Brain microvascular endothelial cell (primary cell): ENCODE measurements around the gene LAMTOR1.
A peak's percentile ranks its signal among the peaks of the same experiment; 100 is the strongest.

ENCODE experiments used
- DNase-seq: peaks from one replicate; pipeline ENCODE4 v3.0.0-alpha.2; 2020
- H3K27ac ChIP-seq: fragments of 250-450 bp; sonication (Bioruptor Pico); 2 replicates; pipeline ENCODE4 v1.5.1; 2020; ENCODE audit warnings: mild to moderate bottlenecking, moderate library complexity
- H3K27me3 ChIP-seq: fragments of 250-450 bp; sonication (Bioruptor Pico); replicated peaks from 2 replicates; pipeline ENCODE4 v1.5.1; 2020; ENCODE audit warnings: mild to moderate bottlenecking
- H3K36me3 ChIP-seq: fragments of 250-450 bp; sonication (Bioruptor Pico); replicated peaks from 2 replicates; pipeline ENCODE4 v1.5.1; 2020; ENCODE audit warnings: mild to moderate bottlenecking
- H3K4me3 ChIP-seq: 2 replicates; pipeline ENCODE4 v1.5.1; 2011; ENCODE audit warnings: low read depth, mild to moderate bottlenecking, control low read depth, low read length, moderate library complexity
- in situ Hi-C: cut with HindIII; loops from 2 replicates; pipeline ENCODE4 v1.10.0; 2017; ENCODE audit warnings: low sequenced_read_pairs, low pct_ligation_motif_present
- TF ChIP-seq, protein P1 (sequence below): IDR thresholded peaks from 2 replicates; pipeline ENCODE4 v1.5.1; 2011; ENCODE audit warnings: low read depth, mild to moderate bottlenecking, moderate library complexity, low read length, control low read depth, inconsistent platforms; ENCODE audit errors: missing control alignments

Gene LAMTOR1

DNA sequence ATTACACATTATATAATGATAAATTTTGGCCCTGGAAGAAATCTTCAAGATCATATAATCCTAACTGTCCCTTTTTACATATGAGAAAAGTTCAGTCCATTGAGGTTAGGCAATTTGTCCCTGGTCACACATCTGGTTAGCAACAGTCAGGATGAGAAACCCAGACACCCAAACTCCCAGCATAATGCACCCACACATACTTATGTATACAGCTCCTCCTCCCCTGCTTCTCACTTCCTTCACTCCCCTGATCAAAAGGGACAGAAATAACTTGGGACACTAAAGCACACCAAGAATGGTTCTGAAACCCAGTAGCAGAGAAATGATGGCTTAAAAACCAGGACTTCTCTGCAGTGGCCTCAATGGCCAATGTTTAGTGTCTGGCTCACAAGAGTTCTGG is 33.9 kb downstream of the LAMTOR1 start:
- Histone ChIP-seq H3K27ac (peak overlapping the region; percentile 53), H3K4me3 (no peak overlapping the region), H3K36me3 (no peaks in the 10 kb centered on the region), H3K27me3 (no peaks in the 10 kb centered on the region)
- DNase-seq, result no peak
- in situ Hi-C loops, result no loop called here
- TF ChIP-seq, protein P1, sequence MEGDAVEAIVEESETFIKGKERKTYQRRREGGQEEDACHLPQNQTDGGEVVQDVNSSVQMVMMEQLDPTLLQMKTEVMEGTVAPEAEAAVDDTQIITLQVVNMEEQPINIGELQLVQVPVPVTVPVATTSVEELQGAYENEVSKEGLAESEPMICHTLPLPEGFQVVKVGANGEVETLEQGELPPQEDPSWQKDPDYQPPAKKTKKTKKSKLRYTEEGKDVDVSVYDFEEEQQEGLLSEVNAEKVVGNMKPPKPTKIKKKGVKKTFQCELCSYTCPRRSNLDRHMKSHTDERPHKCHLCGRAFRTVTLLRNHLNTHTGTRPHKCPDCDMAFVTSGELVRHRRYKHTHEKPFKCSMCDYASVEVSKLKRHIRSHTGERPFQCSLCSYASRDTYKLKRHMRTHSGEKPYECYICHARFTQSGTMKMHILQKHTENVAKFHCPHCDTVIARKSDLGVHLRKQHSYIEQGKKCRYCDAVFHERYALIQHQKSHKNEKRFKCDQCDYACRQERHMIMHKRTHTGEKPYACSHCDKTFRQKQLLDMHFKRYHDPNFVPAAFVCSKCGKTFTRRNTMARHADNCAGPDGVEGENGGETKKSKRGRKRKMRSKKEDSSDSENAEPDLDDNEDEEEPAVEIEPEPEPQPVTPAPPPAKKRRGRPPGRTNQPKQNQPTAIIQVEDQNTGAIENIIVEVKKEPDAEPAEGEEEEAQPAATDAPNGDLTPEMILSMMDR, result no peak

DNA sequence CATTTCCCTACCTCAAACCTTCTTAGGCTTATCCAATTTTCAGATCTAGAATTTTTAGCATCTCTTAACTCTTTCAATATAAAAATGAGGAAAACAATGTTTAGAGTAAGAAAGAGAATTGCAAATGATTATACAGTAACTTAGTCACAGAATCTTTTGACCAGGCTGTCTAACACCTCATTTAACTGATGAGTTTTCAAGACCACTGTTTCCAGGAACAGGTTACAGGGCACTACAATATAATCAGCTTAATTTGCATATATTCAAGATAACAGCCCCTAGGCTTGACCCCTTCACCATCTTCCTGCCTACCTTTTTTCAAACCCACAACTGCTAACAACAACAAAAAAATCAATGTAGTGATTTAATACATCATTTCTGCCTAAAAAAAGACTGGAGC is 35.4 kb downstream of the LAMTOR1 start:
- in situ Hi-C loops, result no loop called here
- H3K4me3 ChIP-seq, result no peak overlapping the region
- H3K27me3 ChIP-seq, result no peaks in the 10 kb centered on the region
- TF ChIP-seq, protein P1, result no peak
- H3K27ac ChIP-seq, result no peak overlapping the region
- no peak for DNase-seq
- no peaks in the 10 kb centered on the region for H3K36me3 ChIP-seq

DNA sequence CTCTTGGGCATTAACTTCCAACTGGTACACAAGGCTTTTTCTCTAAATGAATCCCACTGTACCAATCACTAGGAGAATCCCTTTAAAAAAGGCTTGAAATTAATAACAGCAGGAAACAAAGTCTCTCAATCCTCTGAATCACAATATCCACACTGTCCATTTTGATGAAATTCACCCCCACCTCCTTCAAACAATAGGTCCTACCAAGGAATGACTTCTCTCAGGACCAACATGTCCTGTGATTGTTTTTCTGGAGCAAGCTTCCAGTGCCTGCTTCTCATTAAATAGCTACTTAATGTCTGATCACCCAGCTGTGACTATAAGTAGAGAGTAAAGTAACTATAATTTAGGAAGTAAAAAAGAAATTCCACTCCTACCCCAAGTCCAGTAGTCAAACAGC is 35.8 kb downstream of the LAMTOR1 start:
- Histone ChIP-seq H3K27me3 (no peaks in the 10 kb centered on the region), H3K27ac (no peak overlapping the region), H3K4me3 (no peak overlapping the region), H3K36me3 (no peaks in the 10 kb centered on the region)
- no peak for DNase-seq
- in situ Hi-C loops, result no loop called here
- TF ChIP-seq, protein P1, result no peak

DNA sequence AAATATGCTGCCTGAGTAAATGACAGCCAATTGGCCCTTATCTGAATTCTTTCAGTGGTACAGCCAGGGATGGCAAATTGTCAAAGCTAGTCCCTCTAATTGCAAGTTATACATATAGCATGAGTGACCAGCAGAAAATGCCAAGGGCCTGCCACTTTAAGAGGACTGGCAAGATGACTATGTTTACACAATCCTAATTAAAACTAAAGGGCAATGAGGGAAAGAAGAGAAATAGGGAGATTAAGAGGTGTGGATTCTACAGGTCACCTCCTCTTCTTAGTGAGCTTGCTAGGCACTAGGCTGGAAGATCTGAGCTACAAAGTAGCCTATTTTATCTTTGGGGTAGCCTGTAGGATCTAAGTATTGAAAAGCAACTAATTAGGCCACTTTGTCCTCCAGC is 36.2 kb downstream of the LAMTOR1 start:
- H3K27me3 ChIP-seq, result no peaks in the 10 kb centered on the region
- no peak for DNase-seq
- no peaks in the 10 kb centered on the region for H3K36me3 ChIP-seq
- TF ChIP-seq, protein P1, result no peak
- H3K27ac ChIP-seq, result no peak overlapping the region
- H3K4me3 ChIP-seq, result no peak overlapping the region
- in situ Hi-C loops, result no loop called here

DNA sequence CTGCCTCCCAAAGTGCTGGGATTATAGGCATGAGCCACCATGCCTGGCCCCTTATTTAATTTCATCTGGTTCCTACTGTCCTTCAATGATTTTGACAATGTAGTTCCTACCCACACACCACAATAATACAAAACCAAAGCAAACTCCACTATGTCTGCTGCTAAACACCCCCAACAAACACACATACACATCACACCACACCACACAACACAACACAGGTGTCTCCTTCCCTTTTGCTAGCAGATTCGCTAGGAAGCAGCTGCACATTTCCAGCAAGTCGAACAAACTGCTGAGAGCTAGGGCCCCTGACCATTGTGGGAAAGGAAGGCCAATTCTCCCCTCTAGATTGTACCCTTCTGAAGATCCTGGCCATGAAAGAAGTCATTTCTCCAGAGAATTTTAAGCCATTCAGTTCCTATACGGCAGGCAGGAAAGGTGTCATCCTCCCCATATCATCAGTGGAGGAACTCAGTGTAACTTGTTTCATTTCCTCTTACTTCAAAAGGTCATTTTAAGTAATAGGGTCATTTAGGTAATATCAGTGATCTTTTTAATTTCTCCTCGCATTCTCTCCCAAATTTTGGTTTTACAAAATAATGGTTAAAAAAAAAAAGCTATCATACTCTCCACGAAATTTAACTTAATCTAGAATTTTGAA is 41.2 kb downstream of the LAMTOR1 start:
- Histone ChIP-seq H3K4me3 (no peak overlapping the region), H3K27ac (no peak overlapping the region), H3K36me3 (no peaks in the 10 kb centered on the region), H3K27me3 (no peaks in the 10 kb centered on the region)
- in situ Hi-C loops, result no loop called here
- no peak for DNase-seq
- TF ChIP-seq, protein P1, result no peak
